HEK293 (cell line): ENCODE data around the gene WDSUB1.

Experiments used
- CTCF ChIA-PET: fragments of 350-600 bp; formaldehyde crosslinking; extraction: SDS; loops from one replicate; lab custom pipeline; 2021; ENCODE audit warnings: antibody characterized with exemption; lab: Yijun Ruan, JAX
- POLR2A ChIA-PET: fragments of 300-600 bp; formaldehyde crosslinking; extraction: SDS; loops from one replicate; lab custom pipeline; 2020; ENCODE audit warnings: antibody characterized with exemption, inconsistent platforms; lab: Yijun Ruan, JAX
- H3K27ac ChIP-seq: fragments of 200-500 bp; sonication (Bioruptor generic); 2 replicates; pipeline ENCODE4 v1.5.1; 2014; ENCODE audit warnings: low read depth, low read length, control low read depth, inconsistent platforms; ENCODE audit errors: extremely low read depth
- H3K36me3 ChIP-seq, 2 experiments: fragments of 200-500 bp in 1 of 2; sonication (Bioruptor generic) in 1 of 2; 1 replicate in 1 of 2; 2 replicates in 1 of 2; pipeline ENCODE4 v1.5.1; 2014 to 2017; ENCODE audit warnings: inconsistent platforms in 2 of 2, low read length in 2 of 2; ENCODE audit not compliant: control insufficient read depth in 2 of 2, insufficient read depth in 1 of 2
- H3K4me1 ChIP-seq: fragments of 200-500 bp; sonication (Bioruptor generic); 2 replicates; pipeline ENCODE4 v1.5.1; 2014; ENCODE audit warnings: mild to moderate bottlenecking, low read length, inconsistent platforms; ENCODE audit not compliant: control insufficient read depth, insufficient read depth
- H3K4me3 ChIP-seq: 2 replicates; pipeline ENCODE4 v1.5.1; 2011; ENCODE audit warnings: low read depth, mild to moderate bottlenecking, control low read depth, low read length, moderate library complexity
- H3K9me3 ChIP-seq: fragments of 200-500 bp; sonication (Bioruptor generic); 2 replicates; pipeline ENCODE4 v1.5.1; 2014; ENCODE audit warnings: low read depth, low read length, inconsistent platforms; ENCODE audit not compliant: control insufficient read depth, insufficient read depth
- HOXD13 ChIP-seq: sonication (generic); formaldehyde crosslinking; IDR thresholded peaks from 2 replicates; pipeline ENCODE4 v1.8.0; 2022; ENCODE audit warnings: missing genetic modification reagents, borderline replicate concordance
- SCRT1 ChIP-seq: fragments of 450-650 bp; formaldehyde crosslinking; IDR thresholded peaks from 2 replicates; pipeline ENCODE4 v1.5.1; 2016; ENCODE audit warnings: missing biosample characterization, missing genetic modification characterization, borderline replicate concordance
- ZBTB1 ChIP-seq: fragments of 450-650 bp; formaldehyde crosslinking; IDR thresholded peaks from 2 replicates; pipeline ENCODE4 v1.5.1; 2016; ENCODE audit warnings: missing biosample characterization, missing genetic modification characterization
- ZBTB20 ChIP-seq: fragments of 450-650 bp; formaldehyde crosslinking; IDR thresholded peaks from 2 replicates; pipeline ENCODE4 v1.5.1; 2016; ENCODE audit warnings: missing biosample characterization, missing genetic modification characterization
- ZNF114 ChIP-seq: fragments of 450-650 bp; formaldehyde crosslinking; IDR thresholded peaks from 2 replicates; pipeline ENCODE4 v1.5.0; 2017; ENCODE audit warnings: missing biosample characterization, missing genetic modification characterization
- ZNF302 ChIP-seq: fragments of 450-650 bp; formaldehyde crosslinking; IDR thresholded peaks from 2 replicates; pipeline ENCODE4 v1.5.1; 2016; ENCODE audit warnings: missing biosample characterization, missing genetic modification characterization, low read depth
- ZNF311 ChIP-seq: fragments of 450-650 bp; formaldehyde crosslinking; IDR thresholded peaks from 2 replicates; pipeline ENCODE4 v1.5.1; 2017; ENCODE audit warnings: missing biosample characterization, missing genetic modification characterization, borderline replicate concordance
- ZNF404 ChIP-seq: fragments of 450-650 bp; formaldehyde crosslinking; IDR thresholded peaks from 2 replicates; pipeline ENCODE4 v1.5.1; 2017; ENCODE audit warnings: missing biosample characterization, missing genetic modification characterization
- ZNF423 ChIP-seq: fragments of 450-650 bp; formaldehyde crosslinking; IDR thresholded peaks from 2 replicates; pipeline ENCODE4 v1.5.1; 2016; ENCODE audit warnings: missing biosample characterization, missing genetic modification characterization
- ZNF426 ChIP-seq: fragments of 450-650 bp; formaldehyde crosslinking; IDR thresholded peaks from 2 replicates; pipeline ENCODE4 v1.5.1; 2017; ENCODE audit warnings: missing biosample characterization, missing genetic modification characterization, mild to moderate bottlenecking, inconsistent platforms, moderate library complexity
- ZNF549 ChIP-seq: fragments of 450-650 bp; IDR thresholded peaks from 2 replicates; pipeline ENCODE4 v1.5.1; 2018; ENCODE audit warnings: missing biosample characterization, missing genetic modification characterization, mild to moderate bottlenecking, inconsistent platforms, moderate library complexity
- TF ChIP-seq, protein P1 (sequence below): fragments of 450-650 bp; formaldehyde crosslinking; IDR thresholded peaks from 2 replicates; pipeline ENCODE4 v1.5.1; 2016; ENCODE audit warnings: missing biosample characterization, missing genetic modification characterization
- TF ChIP-seq, protein P2 (sequence below): fragments of 450-650 bp; formaldehyde crosslinking; IDR thresholded peaks from 2 replicates; pipeline ENCODE4 v1.5.1; 2016; ENCODE audit warnings: missing biosample characterization, missing genetic modification characterization
- TF ChIP-seq, protein P3 (sequence below): fragments of 450-650 bp; formaldehyde crosslinking; IDR thresholded peaks from 2 replicates; pipeline ENCODE4 v1.5.1; 2017; ENCODE audit warnings: missing biosample characterization, mild to moderate bottlenecking, missing genetic modification characterization, moderate library complexity
- TF ChIP-seq, protein P4 (sequence below): fragments of 450-650 bp; formaldehyde crosslinking; IDR thresholded peaks from 2 replicates; pipeline ENCODE4 v1.5.1; 2016; ENCODE audit warnings: missing biosample characterization, missing genetic modification characterization
- TF ChIP-seq, protein P5 (sequence below): fragments of 450-650 bp; formaldehyde crosslinking; IDR thresholded peaks from 2 replicates; pipeline ENCODE4 v1.5.1; 2016; ENCODE audit warnings: missing biosample characterization, missing genetic modification characterization
- TF ChIP-seq, protein P6 (sequence below): fragments of 450-650 bp; formaldehyde crosslinking; IDR thresholded peaks from 2 replicates; pipeline ENCODE4 v1.5.1; 2016; ENCODE audit warnings: missing biosample characterization, missing genetic modification characterization
- TF ChIP-seq, protein P7 (sequence below): fragments of 450-650 bp; formaldehyde crosslinking; IDR thresholded peaks from 2 replicates; pipeline ENCODE4 v1.5.1; 2016; ENCODE audit warnings: missing biosample characterization, missing genetic modification characterization

Gene WDSUB1

DNA sequence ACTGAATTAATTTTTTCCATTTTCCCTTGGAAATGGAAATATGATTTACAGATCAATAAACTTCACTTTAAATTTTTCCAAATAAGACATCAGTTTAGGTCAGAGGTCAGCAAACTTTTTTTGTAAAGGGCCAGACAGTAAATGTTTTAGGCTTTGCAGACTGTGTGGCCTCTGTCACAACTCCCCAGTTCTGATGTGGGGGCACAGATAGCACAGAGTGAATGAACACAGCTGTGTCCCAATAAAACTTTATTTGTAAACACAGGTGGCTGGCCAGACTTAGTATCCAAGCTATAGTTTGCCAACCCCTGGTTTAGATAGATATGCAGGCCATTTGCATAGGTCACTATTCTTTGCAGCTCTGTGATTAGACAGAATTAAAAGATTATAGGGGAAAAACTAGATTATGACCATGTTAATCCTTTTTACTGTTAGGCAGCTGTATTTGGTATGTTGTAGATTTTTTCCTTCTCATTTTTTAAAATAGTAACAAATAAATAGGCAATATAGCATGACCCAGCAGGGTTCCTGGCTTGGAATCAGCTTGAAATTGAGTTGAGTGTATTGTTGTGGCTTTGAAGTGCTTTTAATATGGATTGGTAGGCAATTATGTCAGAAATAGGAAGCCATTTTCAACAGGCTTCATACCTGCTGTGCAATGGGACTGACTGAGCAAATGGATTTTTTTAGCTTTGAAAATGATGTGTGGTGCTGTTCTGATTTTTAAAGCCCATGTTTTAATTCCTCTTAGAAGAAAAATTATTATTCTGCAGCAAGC is 59.7 kb downstream of the WDSUB1 start:
- no peak overlapping the region for H3K4me3 ChIP-seq
- no peaks in the 10 kb centered on the region for H3K4me1 ChIP-seq
- H3K36me3 ChIP-seq: peaks cover 5 to 75% of the 10 kb centered on the region in 2 experiments
- H3K27ac ChIP-seq: no peak overlapping the region
- CTCF ChIA-PET: interaction anchor here (0.6 to 1.1 kb wide), 2 partner anchors 34 to 64 kb away, joined by 3 to 4 read pairs; no protein-coding TSS in a partner anchor
- TF ChIP-seq HOXD13 (CRISPR knock-in tag) (no peak), SCRT1 (0 out of 2 replicates have a peak, but pooled peaks have one; percentile 29), ZNF114 (no peak), ZNF549 (no peak)
- TF ChIP-seq, all 188 proteins: peak for 1
- H3K9me3 ChIP-seq: no peaks in the 10 kb centered on the region
- POLR2A ChIA-PET: interaction anchor here (0.7 kb wide), 1 partner anchor 58 kb away, joined by 4 read pairs; no protein-coding TSS in a partner anchor

DNA sequence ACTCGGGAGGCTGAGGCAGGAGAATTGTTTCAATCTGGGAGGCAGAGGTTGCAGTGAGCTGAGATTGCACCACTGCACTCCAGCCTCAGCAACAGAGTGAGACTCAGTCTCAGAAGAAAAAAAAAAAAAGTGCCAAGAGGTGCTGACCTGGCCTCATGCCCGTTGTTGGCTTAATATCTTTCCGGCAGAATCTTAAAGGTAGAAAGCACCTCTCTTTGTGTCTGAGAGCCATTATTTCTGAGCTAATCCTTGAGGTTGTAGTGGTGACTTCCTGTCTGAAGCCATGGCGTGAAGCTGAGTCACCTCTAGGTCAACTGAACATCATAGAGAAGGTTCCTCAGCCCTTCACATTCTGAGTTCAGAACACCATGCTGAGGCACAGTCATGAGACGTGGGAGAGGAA is 60.4 kb downstream of the WDSUB1 start:
- Histone ChIP-seq H3K9me3 (no peaks in the 10 kb centered on the region), H3K4me3 (no peak overlapping the region), H3K27ac (no peak overlapping the region), H3K4me1 (no peaks in the 10 kb centered on the region), H3K36me3 (peaks cover 9 to 69% of the 10 kb centered on the region in 2 experiments)
- TF ChIP-seq ZBTB1 (no peak), ZNF302 (tag by site-specific recombination) (no peak), ZNF311 (tag by site-specific recombination) (no peak), ZNF549 (no peak)
- TF ChIP-seq, protein P1, sequence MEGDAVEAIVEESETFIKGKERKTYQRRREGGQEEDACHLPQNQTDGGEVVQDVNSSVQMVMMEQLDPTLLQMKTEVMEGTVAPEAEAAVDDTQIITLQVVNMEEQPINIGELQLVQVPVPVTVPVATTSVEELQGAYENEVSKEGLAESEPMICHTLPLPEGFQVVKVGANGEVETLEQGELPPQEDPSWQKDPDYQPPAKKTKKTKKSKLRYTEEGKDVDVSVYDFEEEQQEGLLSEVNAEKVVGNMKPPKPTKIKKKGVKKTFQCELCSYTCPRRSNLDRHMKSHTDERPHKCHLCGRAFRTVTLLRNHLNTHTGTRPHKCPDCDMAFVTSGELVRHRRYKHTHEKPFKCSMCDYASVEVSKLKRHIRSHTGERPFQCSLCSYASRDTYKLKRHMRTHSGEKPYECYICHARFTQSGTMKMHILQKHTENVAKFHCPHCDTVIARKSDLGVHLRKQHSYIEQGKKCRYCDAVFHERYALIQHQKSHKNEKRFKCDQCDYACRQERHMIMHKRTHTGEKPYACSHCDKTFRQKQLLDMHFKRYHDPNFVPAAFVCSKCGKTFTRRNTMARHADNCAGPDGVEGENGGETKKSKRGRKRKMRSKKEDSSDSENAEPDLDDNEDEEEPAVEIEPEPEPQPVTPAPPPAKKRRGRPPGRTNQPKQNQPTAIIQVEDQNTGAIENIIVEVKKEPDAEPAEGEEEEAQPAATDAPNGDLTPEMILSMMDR (tag by site-specific recombination): no peak
- TF ChIP-seq, protein P2, sequence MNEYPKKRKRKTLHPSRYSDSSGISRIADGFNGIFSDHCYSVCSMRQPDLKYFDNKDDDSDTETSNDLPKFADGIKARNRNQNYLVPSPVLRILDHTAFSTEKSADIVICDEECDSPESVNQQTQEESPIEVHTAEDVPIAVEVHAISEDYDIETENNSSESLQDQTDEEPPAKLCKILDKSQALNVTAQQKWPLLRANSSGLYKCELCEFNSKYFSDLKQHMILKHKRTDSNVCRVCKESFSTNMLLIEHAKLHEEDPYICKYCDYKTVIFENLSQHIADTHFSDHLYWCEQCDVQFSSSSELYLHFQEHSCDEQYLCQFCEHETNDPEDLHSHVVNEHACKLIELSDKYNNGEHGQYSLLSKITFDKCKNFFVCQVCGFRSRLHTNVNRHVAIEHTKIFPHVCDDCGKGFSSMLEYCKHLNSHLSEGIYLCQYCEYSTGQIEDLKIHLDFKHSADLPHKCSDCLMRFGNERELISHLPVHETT (tag by site-specific recombination): no peak
- TF ChIP-seq, protein P3, sequence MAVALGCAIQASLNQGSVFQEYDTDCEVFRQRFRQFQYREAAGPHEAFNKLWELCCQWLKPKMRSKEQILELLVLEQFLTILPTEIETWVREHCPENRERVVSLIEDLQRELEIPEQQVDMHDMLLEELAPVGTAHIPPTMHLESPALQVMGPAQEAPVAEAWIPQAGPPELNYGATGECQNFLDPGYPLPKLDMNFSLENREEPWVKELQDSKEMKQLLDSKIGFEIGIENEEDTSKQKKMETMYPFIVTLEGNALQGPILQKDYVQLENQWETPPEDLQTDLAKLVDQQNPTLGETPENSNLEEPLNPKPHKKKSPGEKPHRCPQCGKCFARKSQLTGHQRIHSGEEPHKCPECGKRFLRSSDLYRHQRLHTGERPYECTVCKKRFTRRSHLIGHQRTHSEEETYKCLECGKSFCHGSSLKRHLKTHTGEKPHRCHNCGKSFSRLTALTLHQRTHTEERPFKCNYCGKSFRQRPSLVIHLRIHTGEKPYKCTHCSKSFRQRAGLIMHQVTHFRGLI (tag by site-specific recombination): no peak
- CTCF ChIA-PET: interaction anchor here (0.6 kb wide), 1 partner anchor 35 kb away, joined by 3 read pairs; no protein-coding TSS in a partner anchor
- POLR2A ChIA-PET: interaction anchor here (0.7 kb wide), 1 partner anchor 57 kb away, joined by 4 read pairs; no protein-coding TSS in a partner anchor

DNA sequence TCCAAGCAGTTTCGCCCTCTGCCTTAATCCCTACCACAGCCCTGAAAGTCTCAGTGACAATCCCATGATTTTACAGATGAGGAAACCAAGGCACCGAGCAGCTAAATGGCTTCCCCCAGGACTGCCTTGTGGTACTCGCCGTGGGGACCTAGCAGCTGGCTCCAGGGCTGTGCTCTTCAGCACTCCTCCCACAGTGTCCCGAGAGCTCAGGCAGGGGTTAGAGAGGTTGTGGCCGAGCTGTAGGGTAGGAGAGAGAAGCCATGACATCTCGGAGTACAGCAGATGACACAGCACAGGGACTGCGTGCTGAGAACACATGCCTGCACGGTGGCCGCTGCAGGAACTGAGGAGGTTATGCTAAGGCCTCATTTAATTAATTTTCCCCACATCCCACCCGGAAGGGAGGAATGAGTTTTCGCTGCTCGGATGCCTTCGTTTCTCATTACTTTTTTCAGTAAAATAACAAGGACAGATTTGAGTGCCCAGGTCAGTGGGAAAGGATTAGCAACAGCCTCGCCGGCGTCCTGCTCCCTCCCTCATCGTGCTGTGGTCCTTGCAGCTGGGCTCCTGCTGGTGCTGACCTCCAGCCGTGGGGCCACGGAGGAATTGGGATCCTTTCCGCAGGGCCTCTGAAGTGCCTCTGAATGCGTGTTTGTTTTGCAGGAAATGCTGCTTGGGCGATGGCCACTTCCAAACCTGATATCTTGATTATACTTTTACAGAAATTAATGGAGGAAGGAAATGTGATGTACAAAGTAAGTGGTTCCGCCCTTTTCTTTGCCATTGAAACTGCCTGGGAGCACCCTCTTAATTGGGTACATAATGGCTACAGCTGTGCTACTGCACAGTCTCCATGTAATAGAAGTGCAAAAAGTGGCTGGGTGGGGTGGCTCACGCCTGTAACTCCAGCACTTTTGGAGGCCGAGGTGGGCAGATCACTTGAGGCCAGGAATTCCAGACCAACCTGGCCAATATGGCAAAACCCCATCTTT is 61.2 kb downstream of the WDSUB1 start:
- Histone ChIP-seq H3K36me3 (peaks cover 12 to 69% of the 10 kb centered on the region in 2 experiments; a peak in 2 of 3 replicates), H3K27ac (no peak overlapping the region), H3K9me3 (no peaks in the 10 kb centered on the region), H3K4me3 (no peak overlapping the region), H3K4me1 (no peaks in the 10 kb centered on the region)
- ChIA-PET POLR2A (no interaction called here), CTCF (no interaction called here)
- TF ChIP-seq, protein P4, sequence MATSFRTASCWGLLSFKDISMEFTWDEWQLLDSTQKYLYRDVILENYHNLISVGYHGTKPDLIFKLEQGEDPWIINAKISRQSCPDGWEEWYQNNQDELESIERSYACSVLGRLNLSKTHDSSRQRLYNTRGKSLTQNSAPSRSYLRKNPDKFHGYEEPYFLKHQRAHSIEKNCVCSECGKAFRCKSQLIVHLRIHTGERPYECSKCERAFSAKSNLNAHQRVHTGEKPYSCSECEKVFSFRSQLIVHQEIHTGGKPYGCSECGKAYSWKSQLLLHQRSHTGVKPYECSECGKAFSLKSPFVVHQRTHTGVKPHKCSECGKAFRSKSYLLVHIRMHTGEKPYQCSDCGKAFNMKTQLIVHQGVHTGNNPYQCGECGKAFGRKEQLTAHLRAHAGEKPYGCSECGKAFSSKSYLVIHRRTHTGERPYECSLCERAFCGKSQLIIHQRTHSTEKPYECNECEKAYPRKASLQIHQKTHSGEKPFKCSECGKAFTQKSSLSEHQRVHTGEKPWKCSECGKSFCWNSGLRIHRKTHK (tag by site-specific recombination): no peak
- no peak for TF ChIP-seq ZBTB20 (tag by site-specific recombination)
- TF ChIP-seq, protein P5, sequence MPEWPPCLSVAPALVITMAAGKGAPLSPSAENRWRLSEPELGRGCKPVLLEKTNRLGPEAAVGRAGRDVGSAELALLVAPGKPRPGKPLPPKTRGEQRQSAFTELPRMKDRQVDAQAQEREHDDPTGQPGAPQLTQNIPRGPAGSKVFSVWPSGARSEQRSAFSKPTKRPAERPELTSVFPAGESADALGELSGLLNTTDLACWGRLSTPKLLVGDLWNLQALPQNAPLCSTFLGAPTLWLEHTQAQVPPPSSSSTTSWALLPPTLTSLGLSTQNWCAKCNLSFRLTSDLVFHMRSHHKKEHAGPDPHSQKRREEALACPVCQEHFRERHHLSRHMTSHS (tag by site-specific recombination): no peak
- no peak for TF ChIP-seq ZNF423 (tag by site-specific recombination)
- TF ChIP-seq ZNF426 (tag by site-specific recombination): no peak
- TF ChIP-seq, protein P6, sequence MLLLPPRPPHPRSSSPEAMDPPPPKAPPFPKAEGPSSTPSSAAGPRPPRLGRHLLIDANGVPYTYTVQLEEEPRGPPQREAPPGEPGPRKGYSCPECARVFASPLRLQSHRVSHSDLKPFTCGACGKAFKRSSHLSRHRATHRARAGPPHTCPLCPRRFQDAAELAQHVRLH: no peak
- TF ChIP-seq, protein P7, sequence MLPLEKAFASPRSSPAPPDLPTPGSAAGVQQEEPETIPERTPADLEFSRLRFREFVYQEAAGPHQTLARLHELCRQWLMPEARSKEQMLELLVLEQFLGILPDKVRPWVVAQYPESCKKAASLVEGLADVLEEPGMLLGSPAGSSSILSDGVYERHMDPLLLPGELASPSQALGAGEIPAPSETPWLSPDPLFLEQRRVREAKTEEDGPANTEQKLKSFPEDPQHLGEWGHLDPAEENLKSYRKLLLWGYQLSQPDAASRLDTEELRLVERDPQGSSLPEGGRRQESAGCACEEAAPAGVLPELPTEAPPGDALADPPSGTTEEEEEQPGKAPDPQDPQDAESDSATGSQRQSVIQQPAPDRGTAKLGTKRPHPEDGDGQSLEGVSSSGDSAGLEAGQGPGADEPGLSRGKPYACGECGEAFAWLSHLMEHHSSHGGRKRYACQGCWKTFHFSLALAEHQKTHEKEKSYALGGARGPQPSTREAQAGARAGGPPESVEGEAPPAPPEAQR (tag by site-specific recombination): no peak
- no peak for TF ChIP-seq ZNF404
